SK-N-SH treated with all-trans-retinoic acid at 6 μM for 48 hours (cell line): ENCODE data around the gene PLEKHO1.

ENCODE experiments used
- ATAC-seq: fragments of 200-7000 bp; cut with Tn5 transposase; 3 replicates; pipeline ENCODE4 v1.9.1; 2020; ENCODE audit warnings: mild to moderate bottlenecking, moderate library complexity
- ARNTL ChIP-seq: fragments of 450-650 bp; formaldehyde crosslinking; IDR thresholded peaks from 2 replicates; pipeline ENCODE4 v1.5.0; 2020; ENCODE audit warnings: low read depth, mild to moderate bottlenecking, moderate library complexity, borderline replicate concordance
- BACH2 ChIP-seq: fragments of 250-450 bp; sonication (Bioruptor Pico); IDR thresholded peaks from 2 replicates; pipeline ENCODE4 v1.9.0; 2021; ENCODE audit warnings: mild to moderate bottlenecking, borderline replicate concordance
- CSDC2 ChIP-seq: fragments of 250-450 bp; sonication (Bioruptor Pico); IDR thresholded peaks from 2 replicates; pipeline ENCODE4 v1.5.0; 2020; ENCODE audit warnings: mild to moderate bottlenecking, moderate library complexity
- ESRRG ChIP-seq: fragments of 250-450 bp; sonication (Bioruptor Pico); IDR thresholded peaks from 2 replicates; pipeline ENCODE4 v1.6.1; 2021; ENCODE audit warnings: mild to moderate bottlenecking
- GLIS3 ChIP-seq: fragments of 250-450 bp; sonication (Bioruptor Pico); IDR thresholded peaks from 2 replicates; pipeline ENCODE4 v1.5.0; 2020; ENCODE audit warnings: mild to moderate bottlenecking, moderate library complexity
- ISL1 ChIP-seq: fragments of 250-450 bp; sonication (Bioruptor Pico); IDR thresholded peaks from 2 replicates; pipeline ENCODE4 v2.1.2; 2022; ENCODE audit warnings: mild to moderate bottlenecking, moderate library complexity
- OSR1 ChIP-seq: fragments of 250-450 bp; sonication (Bioruptor Pico); IDR thresholded peaks from 2 replicates; pipeline ENCODE4 v1.8.0; 2022; ENCODE audit warnings: moderate library complexity, mild to moderate bottlenecking, inconsistent platforms
- PPARA ChIP-seq: fragments of 250-450 bp; sonication (Bioruptor Pico); IDR thresholded peaks from 2 replicates; pipeline ENCODE4 v1.5.0; 2020; ENCODE audit warnings: mild to moderate bottlenecking, borderline replicate concordance
- RARB ChIP-seq: fragments of 250-450 bp; sonication (Bioruptor Pico); IDR thresholded peaks from 2 replicates; pipeline ENCODE4 v1.8.0; 2021; ENCODE audit warnings: mild to moderate bottlenecking, moderate library complexity
- SNAI2 ChIP-seq: fragments of 250-450 bp; sonication (Bioruptor Pico); IDR thresholded peaks from 2 replicates; pipeline ENCODE4 v1.5.0; 2020; ENCODE audit warnings: mild to moderate bottlenecking, moderate library complexity
- TCF4 ChIP-seq: fragments of 250-450 bp; sonication (Bioruptor Pico); IDR thresholded peaks from 2 replicates; pipeline ENCODE4 v1.8.0; 2021; ENCODE audit warnings: mild to moderate bottlenecking, moderate library complexity, borderline replicate concordance
- TOX ChIP-seq: fragments of 250-450 bp; sonication (Bioruptor Pico); IDR thresholded peaks from 2 replicates; pipeline ENCODE4 v1.8.0; 2021; ENCODE audit warnings: mild to moderate bottlenecking, moderate library complexity, borderline replicate concordance
- ZC3H10 ChIP-seq: fragments of 250-450 bp; sonication (Bioruptor Pico); IDR thresholded peaks from 2 replicates; pipeline ENCODE4 v1.5.1; 2021; ENCODE audit warnings: mild to moderate bottlenecking, moderate library complexity
- ZFP30 ChIP-seq: fragments of 450-650 bp; formaldehyde crosslinking; IDR thresholded peaks from 2 replicates; pipeline ENCODE4 v1.5.0; 2022; ENCODE audit warnings: mild to moderate bottlenecking, moderate library complexity
- ZNF565 ChIP-seq: fragments of 450-650 bp; formaldehyde crosslinking; conservative IDR thresholded peaks from 2 replicates; pipeline ENCODE4 v1.5.0; 2020; ENCODE audit warnings: low read depth, mild to moderate bottlenecking, moderate library complexity
- ZNF70 ChIP-seq: fragments of 450-650 bp; formaldehyde crosslinking; IDR thresholded peaks from 2 replicates; pipeline ENCODE4 v1.5.0; 2020; ENCODE audit warnings: mild to moderate bottlenecking, moderate library complexity
- ZNF8 ChIP-seq: fragments of 450-650 bp; formaldehyde crosslinking; IDR thresholded peaks from 2 replicates; pipeline ENCODE4 v1.5.0; 2020; ENCODE audit warnings: mild to moderate bottlenecking, moderate library complexity
- TF ChIP-seq, protein P1 (sequence below): fragments of 250-450 bp; sonication (Bioruptor Pico); IDR thresholded peaks from 2 replicates; pipeline ENCODE4 v1.5.1; 2020; ENCODE audit warnings: low read depth, mild to moderate bottlenecking, moderate library complexity
- TF ChIP-seq, protein P2 (sequence below): fragments of 250-450 bp; sonication (Bioruptor Pico); IDR thresholded peaks from 2 replicates; pipeline ENCODE4 v1.5.1; 2021; ENCODE audit warnings: mild to moderate bottlenecking, moderate library complexity
- TF ChIP-seq, protein P3 (sequence below): fragments of 250-450 bp; sonication (Bioruptor Pico); IDR thresholded peaks from 2 replicates; pipeline ENCODE4 v1.8.0; 2021; ENCODE audit warnings: low read depth, mild to moderate bottlenecking, moderate library complexity, borderline replicate concordance
- TF ChIP-seq, protein P4 (sequence below): fragments of 250-450 bp; sonication (Bioruptor Pico); IDR thresholded peaks from 2 replicates; pipeline ENCODE4 v1.5.0; 2020; ENCODE audit warnings: mild to moderate bottlenecking, moderate library complexity
- TF ChIP-seq, protein P5 (sequence below): fragments of 250-450 bp; sonication (Bioruptor Pico); IDR thresholded peaks from 2 replicates; pipeline ENCODE4 v1.8.0; 2020; ENCODE audit warnings: mild to moderate bottlenecking, moderate library complexity, borderline replicate concordance

The PLEKHO1 gene

DNA sequence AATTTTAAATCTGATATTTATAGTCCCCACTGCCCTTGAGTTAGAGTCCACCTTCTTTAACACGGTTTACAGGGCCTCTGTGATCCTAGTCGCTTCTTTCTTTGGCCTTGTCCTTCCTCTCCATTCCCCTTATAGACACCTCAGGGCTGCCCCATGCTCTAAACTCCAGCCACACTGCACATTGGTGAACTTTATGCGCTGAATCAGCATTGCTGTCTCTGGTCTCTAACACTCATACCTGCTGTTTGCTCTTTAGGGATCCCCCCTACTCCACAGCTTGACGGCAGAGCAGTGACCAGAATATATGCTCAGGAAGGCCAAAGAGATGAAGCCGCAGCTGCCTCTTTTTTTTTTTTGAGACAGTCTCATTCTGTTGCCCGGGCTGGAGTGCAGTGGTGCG, 30.2 kb downstream of the PLEKHO1 start:
- no peak for TF ChIP-seq PPARA (CRISPR knock-in tag)
- TF ChIP-seq ESRRG: no peak
- ATAC-seq: no peak

DNA sequence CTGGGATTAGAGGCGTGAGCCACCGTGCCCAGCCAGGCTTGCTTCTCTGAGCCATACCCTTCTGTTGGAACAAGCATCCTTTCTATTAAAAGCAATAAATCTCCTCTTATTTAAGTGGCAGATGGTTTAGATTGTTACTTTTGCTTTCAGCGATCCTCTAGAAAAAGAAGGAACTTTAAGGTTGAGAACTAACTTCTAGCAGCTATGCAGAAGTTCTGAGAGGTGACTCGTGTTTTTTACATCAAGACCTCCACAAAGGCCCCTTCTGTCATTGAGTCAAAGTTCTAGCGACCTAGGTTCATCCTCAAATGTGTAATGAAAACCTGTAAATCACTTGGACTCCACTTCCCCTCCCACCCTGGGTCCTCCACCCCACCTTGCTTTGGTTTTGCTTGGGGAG, 30.8 kb downstream of the PLEKHO1 start:
- TF ChIP-seq, protein P1, sequence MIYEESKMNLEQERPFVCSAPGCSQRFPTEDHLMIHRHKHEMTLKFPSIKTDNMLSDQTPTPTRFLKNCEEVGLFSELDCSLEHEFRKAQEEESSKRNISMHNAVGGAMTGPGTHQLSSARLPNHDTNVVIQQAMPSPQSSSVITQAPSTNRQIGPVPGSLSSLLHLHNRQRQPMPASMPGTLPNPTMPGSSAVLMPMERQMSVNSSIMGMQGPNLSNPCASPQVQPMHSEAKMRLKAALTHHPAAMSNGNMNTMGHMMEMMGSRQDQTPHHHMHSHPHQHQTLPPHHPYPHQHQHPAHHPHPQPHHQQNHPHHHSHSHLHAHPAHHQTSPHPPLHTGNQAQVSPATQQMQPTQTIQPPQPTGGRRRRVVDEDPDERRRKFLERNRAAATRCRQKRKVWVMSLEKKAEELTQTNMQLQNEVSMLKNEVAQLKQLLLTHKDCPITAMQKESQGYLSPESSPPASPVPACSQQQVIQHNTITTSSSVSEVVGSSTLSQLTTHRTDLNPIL (CRISPR knock-in tag): no peak
- TF ChIP-seq RARB: no peak
- no peak for TF ChIP-seq ZNF565 (CRISPR knock-in tag)
- TF ChIP-seq, protein P2, sequence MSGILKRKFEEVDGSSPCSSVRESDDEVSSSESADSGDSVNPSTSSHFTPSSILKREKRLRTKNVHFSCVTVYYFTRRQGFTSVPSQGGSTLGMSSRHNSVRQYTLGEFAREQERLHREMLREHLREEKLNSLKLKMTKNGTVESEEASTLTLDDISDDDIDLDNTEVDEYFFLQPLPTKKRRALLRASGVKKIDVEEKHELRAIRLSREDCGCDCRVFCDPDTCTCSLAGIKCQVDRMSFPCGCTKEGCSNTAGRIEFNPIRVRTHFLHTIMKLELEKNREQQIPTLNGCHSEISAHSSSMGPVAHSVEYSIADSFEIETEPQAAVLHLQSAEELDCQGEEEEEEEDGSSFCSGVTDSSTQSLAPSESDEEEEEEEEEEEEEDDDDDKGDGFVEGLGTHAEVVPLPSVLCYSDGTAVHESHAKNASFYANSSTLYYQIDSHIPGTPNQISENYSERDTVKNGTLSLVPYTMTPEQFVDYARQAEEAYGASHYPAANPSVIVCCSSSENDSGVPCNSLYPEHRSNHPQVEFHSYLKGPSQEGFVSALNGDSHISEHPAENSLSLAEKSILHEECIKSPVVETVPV (CRISPR knock-in tag): no peak
- TF ChIP-seq, protein P3, sequence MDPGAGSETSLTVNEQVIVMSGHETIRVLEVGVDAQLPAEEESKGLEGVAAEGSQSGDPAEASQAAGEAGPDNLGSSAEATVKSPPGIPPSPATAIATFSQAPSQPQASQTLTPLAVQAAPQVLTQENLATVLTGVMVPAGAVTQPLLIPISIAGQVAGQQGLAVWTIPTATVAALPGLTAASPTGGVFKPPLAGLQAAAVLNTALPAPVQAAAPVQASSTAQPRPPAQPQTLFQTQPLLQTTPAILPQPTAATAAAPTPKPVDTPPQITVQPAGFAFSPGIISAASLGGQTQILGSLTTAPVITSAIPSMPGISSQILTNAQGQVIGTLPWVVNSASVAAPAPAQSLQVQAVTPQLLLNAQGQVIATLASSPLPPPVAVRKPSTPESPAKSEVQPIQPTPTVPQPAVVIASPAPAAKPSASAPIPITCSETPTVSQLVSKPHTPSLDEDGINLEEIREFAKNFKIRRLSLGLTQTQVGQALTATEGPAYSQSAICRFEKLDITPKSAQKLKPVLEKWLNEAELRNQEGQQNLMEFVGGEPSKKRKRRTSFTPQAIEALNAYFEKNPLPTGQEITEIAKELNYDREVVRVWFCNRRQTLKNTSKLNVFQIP: no peak
- no peak for TF ChIP-seq GLIS3 (CRISPR knock-in tag)
- no peak for TF ChIP-seq ZNF8
- no peak for TF ChIP-seq CSDC2 (CRISPR knock-in tag)
- TF ChIP-seq ARNTL: no peak
- TF ChIP-seq SNAI2 (CRISPR knock-in tag): no peak
- ATAC-seq: no peak

DNA sequence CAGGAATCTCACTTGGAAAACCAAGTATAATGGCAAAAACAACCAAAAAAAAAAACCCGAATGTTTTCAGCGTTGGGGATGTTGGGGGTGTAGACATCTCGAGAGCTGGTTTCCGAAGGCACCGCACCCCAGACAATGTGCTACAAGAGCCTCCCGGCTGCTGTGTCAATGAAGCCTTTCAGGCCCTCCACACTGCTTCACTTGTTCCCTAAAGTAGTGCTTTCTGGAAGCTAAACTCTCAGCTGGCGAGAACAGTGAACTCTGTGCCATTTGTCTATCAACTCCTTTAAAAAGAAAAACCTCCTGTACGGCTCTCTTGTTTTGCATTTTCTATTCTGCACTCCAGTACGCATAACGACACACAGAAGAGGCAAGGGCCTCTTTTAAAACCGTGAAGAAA, 32.5 kb downstream of the PLEKHO1 start:
- TF ChIP-seq OSR1: no peak
- no peak for TF ChIP-seq TCF4 (CRISPR knock-in tag)
- TF ChIP-seq ESRRG: no peak
- no peak for TF ChIP-seq ISL1 (CRISPR knock-in tag)
- TF ChIP-seq, protein P3: no peak
- no peak for TF ChIP-seq SNAI2 (CRISPR knock-in tag)
- TF ChIP-seq, protein P4, sequence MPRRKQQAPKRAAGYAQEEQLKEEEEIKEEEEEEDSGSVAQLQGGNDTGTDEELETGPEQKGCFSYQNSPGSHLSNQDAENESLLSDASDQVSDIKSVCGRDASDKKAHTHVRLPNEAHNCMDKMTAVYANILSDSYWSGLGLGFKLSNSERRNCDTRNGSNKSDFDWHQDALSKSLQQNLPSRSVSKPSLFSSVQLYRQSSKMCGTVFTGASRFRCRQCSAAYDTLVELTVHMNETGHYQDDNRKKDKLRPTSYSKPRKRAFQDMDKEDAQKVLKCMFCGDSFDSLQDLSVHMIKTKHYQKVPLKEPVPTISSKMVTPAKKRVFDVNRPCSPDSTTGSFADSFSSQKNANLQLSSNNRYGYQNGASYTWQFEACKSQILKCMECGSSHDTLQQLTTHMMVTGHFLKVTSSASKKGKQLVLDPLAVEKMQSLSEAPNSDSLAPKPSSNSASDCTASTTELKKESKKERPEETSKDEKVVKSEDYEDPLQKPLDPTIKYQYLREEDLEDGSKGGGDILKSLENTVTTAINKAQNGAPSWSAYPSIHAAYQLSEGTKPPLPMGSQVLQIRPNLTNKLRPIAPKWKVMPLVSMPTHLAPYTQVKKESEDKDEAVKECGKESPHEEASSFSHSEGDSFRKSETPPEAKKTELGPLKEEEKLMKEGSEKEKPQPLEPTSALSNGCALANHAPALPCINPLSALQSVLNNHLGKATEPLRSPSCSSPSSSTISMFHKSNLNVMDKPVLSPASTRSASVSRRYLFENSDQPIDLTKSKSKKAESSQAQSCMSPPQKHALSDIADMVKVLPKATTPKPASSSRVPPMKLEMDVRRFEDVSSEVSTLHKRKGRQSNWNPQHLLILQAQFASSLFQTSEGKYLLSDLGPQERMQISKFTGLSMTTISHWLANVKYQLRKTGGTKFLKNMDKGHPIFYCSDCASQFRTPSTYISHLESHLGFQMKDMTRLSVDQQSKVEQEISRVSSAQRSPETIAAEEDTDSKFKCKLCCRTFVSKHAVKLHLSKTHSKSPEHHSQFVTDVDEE: no peak
- TF ChIP-seq ZNF8: no peak
- TF ChIP-seq TOX (CRISPR knock-in tag): no peak
- TF ChIP-seq ARNTL: no peak
- TF ChIP-seq ZNF565 (CRISPR knock-in tag): no peak
- TF ChIP-seq RARB: no peak
- TF ChIP-seq, protein P5, sequence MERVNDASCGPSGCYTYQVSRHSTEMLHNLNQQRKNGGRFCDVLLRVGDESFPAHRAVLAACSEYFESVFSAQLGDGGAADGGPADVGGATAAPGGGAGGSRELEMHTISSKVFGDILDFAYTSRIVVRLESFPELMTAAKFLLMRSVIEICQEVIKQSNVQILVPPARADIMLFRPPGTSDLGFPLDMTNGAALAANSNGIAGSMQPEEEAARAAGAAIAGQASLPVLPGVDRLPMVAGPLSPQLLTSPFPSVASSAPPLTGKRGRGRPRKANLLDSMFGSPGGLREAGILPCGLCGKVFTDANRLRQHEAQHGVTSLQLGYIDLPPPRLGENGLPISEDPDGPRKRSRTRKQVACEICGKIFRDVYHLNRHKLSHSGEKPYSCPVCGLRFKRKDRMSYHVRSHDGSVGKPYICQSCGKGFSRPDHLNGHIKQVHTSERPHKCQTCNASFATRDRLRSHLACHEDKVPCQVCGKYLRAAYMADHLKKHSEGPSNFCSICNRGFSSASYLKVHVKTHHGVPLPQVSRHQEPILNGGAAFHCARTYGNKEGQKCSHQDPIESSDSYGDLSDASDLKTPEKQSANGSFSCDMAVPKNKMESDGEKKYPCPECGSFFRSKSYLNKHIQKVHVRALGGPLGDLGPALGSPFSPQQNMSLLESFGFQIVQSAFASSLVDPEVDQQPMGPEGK (CRISPR knock-in tag): no peak
- no peak for TF ChIP-seq ZC3H10 (CRISPR knock-in tag)
- TF ChIP-seq ZNF70 (CRISPR knock-in tag): no peak
- no peak for TF ChIP-seq CSDC2 (CRISPR knock-in tag)
- TF ChIP-seq ZFP30 (CRISPR knock-in tag): no peak
- no peak for TF ChIP-seq BACH2 (CRISPR knock-in tag)
- no peak for ATAC-seq
